ENCODE measurements around the gene KCNK10.

The KCNK10 gene

DNA sequence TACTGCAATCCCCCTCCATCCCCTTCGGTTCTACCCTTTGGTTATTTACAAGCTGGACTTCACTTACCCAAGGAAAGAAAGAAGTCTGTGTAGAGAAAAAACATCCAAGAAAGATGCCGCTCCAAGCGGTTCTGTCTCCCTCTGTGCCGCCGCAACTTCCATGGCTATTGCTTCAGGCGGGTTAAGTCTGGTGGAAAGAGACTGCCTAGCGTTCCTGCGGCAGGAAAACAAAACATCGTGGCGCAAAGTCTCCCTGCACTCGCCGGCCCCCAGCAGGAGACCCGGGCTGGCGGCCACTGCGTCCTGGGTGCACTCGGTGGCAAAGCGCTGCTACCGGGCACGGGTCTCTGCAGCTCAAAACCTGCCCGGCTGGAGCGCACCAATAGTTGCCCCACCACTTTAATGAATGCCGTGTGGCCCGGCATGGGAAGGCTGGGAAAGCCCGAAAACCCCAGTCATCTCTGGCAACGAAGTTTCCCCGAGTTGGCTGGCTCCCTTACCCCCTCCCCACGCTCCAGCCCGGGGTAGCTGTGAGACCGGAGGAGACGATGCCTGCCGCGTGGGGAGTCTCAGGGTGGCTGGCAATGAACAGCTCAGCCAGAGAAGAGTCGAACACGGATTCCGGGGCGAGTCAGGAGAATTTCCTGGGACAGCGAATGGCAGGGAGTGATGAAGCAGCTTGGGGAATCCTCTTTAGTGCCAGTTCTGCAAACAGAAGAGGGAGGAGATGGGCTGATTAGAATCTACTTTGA lies 3.5 kb upstream of the KCNK10 start:
- Mint-ChIP-seq H3K36me3 (no peaks in the 10 kb centered on the region), H3K27ac (no peak overlapping the region), H3K4me3 (no peak overlapping the region), H3K4me1 (peaks cover 6% of the 10 kb centered on the region), H3K27me3 (peaks cover 46% of the 10 kb centered on the region), H3K9me3 (no peaks in the 10 kb centered on the region)
- CTCF ChIA-PET, result no interaction called here
- no peak for DNase-seq

DNA sequence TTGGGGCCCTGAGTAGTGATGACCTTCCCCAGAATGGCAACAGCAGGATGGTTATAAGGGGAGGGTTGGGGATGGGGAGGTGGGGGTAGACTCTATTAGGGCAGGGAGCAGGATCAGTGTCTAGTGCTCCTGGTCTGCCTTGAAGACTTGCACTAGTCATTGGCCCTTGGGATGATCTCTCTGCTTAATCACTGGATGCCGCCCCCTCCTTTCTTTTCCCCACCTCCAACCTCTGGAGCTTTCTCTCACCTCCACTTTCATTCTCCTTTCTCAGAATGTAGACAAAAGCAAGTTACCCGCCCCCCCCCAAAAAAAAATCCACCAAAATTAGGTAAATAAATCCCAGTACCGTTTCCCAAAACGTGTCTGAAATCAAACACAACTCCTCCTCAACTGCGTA lies 2.8 kb upstream of the KCNK10 start:
- Mint-ChIP-seq H3K4me3 (no peak overlapping the region), H3K27ac (no peak overlapping the region), H3K4me1 (peaks cover 6% of the 10 kb centered on the region), H3K27me3 (peaks cover 46% of the 10 kb centered on the region), H3K36me3 (no peaks in the 10 kb centered on the region), H3K9me3 (no peaks in the 10 kb centered on the region)
- no peak for DNase-seq
- CTCF ChIA-PET, result no interaction called here

- CTCF ChIA-PET, result no interaction called here
- no peaks in the 10 kb centered on the region for H3K9me3 Mint-ChIP-seq
- no peaks in the 10 kb centered on the region for H3K36me3 Mint-ChIP-seq
- H3K4me3 Mint-ChIP-seq, result no peak overlapping the region
- H3K27me3 Mint-ChIP-seq, result peaks cover 46% of the 10 kb centered on the region
- H3K4me1 Mint-ChIP-seq, result peaks cover 6% of the 10 kb centered on the region
- DNase-seq, result no peak
- no peak overlapping the region for H3K27ac Mint-ChIP-seq
Observed at GRCh38 chr14:88324930-88325329, 1.9 kb upstream of the KCNK10 start.

- Mint-ChIP-seq H3K4me3 (no peak overlapping the region), H3K27me3 (peaks cover 46% of the 10 kb centered on the region), H3K9me3 (no peaks in the 10 kb centered on the region), H3K36me3 (no peaks in the 10 kb centered on the region), H3K27ac (no peak overlapping the region), H3K4me1 (peaks cover 6% of the 10 kb centered on the region)
- no peak for DNase-seq
- CTCF ChIA-PET, result no interaction called here
Observed at GRCh38 chr14:88324491-88324890, 1.4 kb upstream of the KCNK10 start.

DNA sequence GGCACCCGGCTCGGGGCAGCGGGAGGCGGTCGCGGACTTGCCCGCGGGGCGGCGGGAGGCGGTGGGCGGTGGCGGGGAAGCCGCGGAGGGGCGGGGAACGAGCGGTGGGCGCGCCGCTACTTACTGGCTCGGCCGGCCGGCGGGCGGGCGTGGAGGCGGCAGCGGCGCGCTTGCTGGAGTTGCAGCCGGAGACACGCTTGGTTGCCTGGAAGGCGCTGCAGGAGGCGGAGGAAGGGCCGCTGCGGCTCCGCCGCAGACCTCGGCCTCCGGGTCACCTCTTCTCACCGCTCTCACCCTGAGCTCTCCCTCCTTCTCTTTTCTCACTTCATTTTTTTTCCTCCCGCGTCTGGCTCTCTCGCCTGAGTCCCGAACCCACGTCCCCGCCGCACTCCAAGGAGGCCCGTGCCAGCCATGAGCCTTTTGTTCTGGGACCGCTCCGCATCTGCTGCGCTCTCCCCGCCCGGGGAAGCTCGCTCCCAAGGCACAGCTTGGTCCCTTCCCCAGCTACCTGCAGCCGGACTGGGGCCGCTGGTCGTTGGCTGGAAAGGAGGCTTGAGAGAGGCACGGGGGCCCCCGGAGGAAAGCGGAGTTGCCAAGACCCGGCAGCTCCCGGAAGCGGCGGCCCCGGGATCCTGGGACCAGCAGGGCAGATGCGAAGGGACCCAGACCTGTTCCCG lies 592 bp upstream of the KCNK10 start:
- Mint-ChIP-seq H3K27me3 (peaks cover 46% of the 10 kb centered on the region), H3K36me3 (no peaks in the 10 kb centered on the region), H3K4me3 (peak overlapping the region; percentile 31), H3K4me1 (peaks cover 6% of the 10 kb centered on the region), H3K9me3 (no peaks in the 10 kb centered on the region), H3K27ac (no peak overlapping the region)
- CTCF ChIA-PET, result no interaction called here
- no peak for DNase-seq

DNA sequence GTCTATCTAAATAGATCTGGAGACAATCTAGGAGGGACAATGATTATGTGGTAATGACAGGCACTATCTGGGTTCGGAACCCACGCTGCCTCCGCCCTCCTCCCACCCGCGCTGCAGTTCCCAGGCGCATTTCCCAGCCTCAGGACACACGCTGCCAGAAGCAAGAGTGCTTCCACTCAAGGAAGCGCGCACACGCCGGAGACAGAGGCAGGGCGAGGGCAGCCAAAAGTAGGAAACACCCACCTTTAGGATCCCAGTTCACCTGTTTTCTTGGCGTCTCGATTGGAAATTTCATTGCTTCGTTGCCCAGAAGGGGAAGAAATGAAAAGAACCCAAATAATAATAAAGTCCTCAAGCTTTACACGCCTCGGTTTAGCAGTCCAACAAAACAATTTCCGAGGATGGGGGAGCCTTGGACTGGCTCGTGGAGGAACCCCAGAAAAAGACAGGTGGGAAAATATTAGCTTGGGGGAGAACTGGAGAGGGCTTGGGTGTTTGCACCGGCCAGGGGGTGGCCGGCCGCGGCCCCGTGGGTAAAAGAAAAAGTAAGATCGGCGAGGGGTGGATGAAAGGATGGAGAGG lies 474 bp downstream of the KCNK10 start:
- no peak for DNase-seq
- Mint-ChIP-seq H3K4me1 (peaks cover 6% of the 10 kb centered on the region), H3K27me3 (peaks cover 42% of the 10 kb centered on the region), H3K9me3 (no peaks in the 10 kb centered on the region), H3K27ac (no peak overlapping the region), H3K36me3 (no peaks in the 10 kb centered on the region), H3K4me3 (peak overlapping the region; percentile 37)
- CTCF ChIA-PET, result no interaction called here

- peaks cover 6% of the 10 kb centered on the region for H3K4me1 Mint-ChIP-seq
- H3K36me3 Mint-ChIP-seq, result no peaks in the 10 kb centered on the region
- no peak for DNase-seq
- no peak overlapping the region for H3K4me3 Mint-ChIP-seq
- no peaks in the 10 kb centered on the region for H3K9me3 Mint-ChIP-seq
- CTCF ChIA-PET, result no interaction called here
- peaks cover 35% of the 10 kb centered on the region for H3K27me3 Mint-ChIP-seq
- H3K27ac Mint-ChIP-seq, result no peak overlapping the region
Observed at GRCh38 chr14:88321692-88322503, 1.2 kb downstream of the KCNK10 start.

DNA sequence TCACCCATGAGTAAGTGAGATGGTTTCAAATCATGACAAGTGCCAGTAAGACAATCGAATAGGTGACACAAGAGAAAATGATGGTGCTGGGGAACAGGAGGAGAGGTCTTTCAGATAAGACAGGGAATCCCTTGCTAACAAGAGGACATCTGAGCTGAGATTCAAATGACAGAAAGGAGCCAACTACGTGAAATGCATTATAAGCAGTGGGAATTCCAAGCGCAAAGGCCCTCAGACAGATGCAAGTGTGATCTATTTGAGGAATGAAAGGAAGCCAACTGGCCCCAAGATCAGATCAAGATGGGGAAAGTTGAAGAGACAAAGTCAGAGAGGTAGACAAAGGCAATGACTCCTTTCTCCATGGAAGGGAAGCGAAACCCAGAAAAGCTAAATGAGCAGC lies 4.7 kb downstream of the KCNK10 start:
- CTCF ChIA-PET, result no interaction called here
- DNase-seq, result no peak
- no peak overlapping the region for H3K4me3 Mint-ChIP-seq
- no peak overlapping the region for H3K27ac Mint-ChIP-seq
- peaks cover 3% of the 10 kb centered on the region for H3K4me1 Mint-ChIP-seq
- peaks cover under 1% of the 10 kb centered on the region for H3K27me3 Mint-ChIP-seq
- H3K36me3 Mint-ChIP-seq, result no peaks in the 10 kb centered on the region
- H3K9me3 Mint-ChIP-seq, result no peaks in the 10 kb centered on the region

DNA sequence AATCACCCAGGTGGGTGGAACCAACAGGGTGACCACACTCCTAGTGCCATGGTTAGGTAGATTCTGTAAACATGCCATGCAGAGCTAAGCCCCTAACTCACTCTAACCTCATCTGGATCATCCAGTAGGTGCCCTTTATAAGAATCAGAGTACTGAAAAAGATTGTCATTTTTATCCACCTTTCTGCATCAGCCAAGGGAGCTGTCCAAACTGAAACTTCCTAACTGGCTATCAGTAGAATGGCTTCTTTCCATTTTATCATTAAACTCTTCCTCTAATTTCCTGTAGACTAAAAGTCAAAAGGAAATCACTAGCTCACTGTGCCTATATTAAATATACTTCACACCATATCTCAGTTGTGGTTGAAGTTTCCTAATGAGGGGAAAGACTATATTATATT lies 6.5 kb downstream of the KCNK10 start:
- no peaks in the 10 kb centered on the region for H3K36me3 Mint-ChIP-seq
- H3K4me3 Mint-ChIP-seq, result no peak overlapping the region
- DNase-seq, result no peak
- no peaks in the 10 kb centered on the region for H3K4me1 Mint-ChIP-seq
- CTCF ChIA-PET, result no interaction called here
- no peaks in the 10 kb centered on the region for H3K9me3 Mint-ChIP-seq
- H3K27me3 Mint-ChIP-seq, result no peaks in the 10 kb centered on the region
- no peak overlapping the region for H3K27ac Mint-ChIP-seq

DNA sequence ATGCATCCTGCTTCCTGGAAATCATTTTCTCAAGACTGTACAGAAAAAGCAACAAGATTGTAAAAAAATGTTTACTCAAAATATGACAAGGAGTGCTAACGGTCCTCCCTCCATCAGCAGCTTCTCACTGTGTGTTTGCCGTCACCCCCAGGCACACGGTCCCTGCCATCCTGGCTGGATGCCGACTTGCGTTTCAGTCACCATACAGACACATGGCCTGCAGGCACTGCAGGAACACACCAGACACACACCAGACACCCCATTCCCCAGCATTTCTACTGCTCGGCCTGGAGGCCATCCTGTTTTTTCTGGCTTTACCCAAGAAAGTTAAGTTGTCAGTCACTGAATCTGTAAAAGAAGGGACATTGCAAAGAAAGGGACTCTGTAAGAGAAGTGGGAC lies 10.8 kb downstream of the KCNK10 start:
- no peak for DNase-seq
- H3K9me3 Mint-ChIP-seq, result no peaks in the 10 kb centered on the region
- CTCF ChIA-PET, result no interaction called here
- H3K36me3 Mint-ChIP-seq, result no peaks in the 10 kb centered on the region
- H3K4me1 Mint-ChIP-seq, result no peaks in the 10 kb centered on the region
- no peaks in the 10 kb centered on the region for H3K27me3 Mint-ChIP-seq
- H3K4me3 Mint-ChIP-seq, result no peak overlapping the region
- peak overlapping the region; percentile 63 for H3K27ac Mint-ChIP-seq

DNA sequence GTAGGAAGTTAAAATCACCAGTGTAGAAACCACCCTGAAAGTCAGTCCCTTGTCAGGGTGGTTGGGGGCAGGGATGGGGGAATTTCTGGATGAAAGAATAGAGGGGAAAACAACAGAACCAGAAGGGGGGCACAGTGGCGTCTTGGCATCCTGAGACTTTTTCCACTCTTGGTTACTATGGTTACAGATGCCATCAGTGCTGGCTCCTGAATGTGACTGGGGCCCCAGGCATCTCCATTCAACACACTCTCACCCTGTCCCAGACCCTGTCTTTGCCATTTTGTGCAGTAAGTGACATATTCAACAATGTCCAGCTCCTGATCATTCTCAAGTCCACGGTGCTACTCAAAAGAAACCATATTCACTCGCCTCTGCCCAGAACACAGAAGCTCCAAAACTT lies 11.3 kb downstream of the KCNK10 start:
- Mint-ChIP-seq H3K27me3 (no peaks in the 10 kb centered on the region), H3K36me3 (no peaks in the 10 kb centered on the region), H3K4me3 (no peak overlapping the region), H3K27ac (no peak overlapping the region), H3K9me3 (no peaks in the 10 kb centered on the region), H3K4me1 (no peaks in the 10 kb centered on the region)
- no peak for DNase-seq
- CTCF ChIA-PET, result no interaction called here

DNA sequence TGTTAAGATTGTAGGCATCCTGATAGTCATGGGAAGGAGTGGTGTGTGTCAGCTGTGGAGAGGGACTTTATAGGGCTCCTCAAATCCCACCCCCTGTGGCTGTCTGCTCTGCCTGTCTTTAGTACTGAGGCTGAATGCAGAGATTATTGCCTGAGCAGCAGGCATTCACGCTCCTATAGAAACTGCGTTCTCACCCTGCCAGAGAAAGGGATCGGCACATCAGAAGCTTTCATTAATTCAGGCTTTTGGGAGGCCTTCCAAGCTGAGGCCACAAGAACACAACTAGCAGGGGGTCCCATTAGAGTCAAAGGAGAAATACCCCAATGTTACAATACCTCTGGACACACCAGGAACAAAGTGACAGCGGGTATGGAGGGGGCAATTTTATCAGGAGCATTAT lies 12.6 kb downstream of the KCNK10 start:
- no peaks in the 10 kb centered on the region for H3K4me1 Mint-ChIP-seq
- CTCF ChIA-PET, result no interaction called here
- no peak overlapping the region for H3K27ac Mint-ChIP-seq

GRCh38 chr14:88310021-88310420 lies 13.0 kb downstream of the KCNK10 start:
- no peak overlapping the region for H3K27ac Mint-ChIP-seq
- CTCF ChIA-PET, result no interaction called here
- no peaks in the 10 kb centered on the region for H3K4me1 Mint-ChIP-seq
- DNase-seq, result no peak
- no peak overlapping the region for H3K4me3 Mint-ChIP-seq
- no peaks in the 10 kb centered on the region for H3K9me3 Mint-ChIP-seq
- no peaks in the 10 kb centered on the region for H3K36me3 Mint-ChIP-seq
- H3K27me3 Mint-ChIP-seq, result peaks cover under 1% of the 10 kb centered on the region

More for the DNA sequence above, 12.6 kb downstream of the KCNK10 start:
- H3K27me3 Mint-ChIP-seq, result no peaks in the 10 kb centered on the region
- no peaks in the 10 kb centered on the region for H3K9me3 Mint-ChIP-seq
- H3K36me3 Mint-ChIP-seq, result no peaks in the 10 kb centered on the region
- no peak overlapping the region for H3K4me3 Mint-ChIP-seq
- DNase-seq, result no peak

- no peak overlapping the region for H3K27ac Mint-ChIP-seq
- no peak for DNase-seq
- CTCF ChIA-PET, result no interaction called here
- no peaks in the 10 kb centered on the region for H3K4me1 Mint-ChIP-seq
- H3K4me3 Mint-ChIP-seq, result no peak overlapping the region
- no peaks in the 10 kb centered on the region for H3K9me3 Mint-ChIP-seq
- H3K27me3 Mint-ChIP-seq, result peaks cover 4% of the 10 kb centered on the region
- H3K36me3 Mint-ChIP-seq, result no peaks in the 10 kb centered on the region
Observed at GRCh38 chr14:88305528-88306322, 17.3 kb downstream of the KCNK10 start.

Data from activated naive CD4-positive, alpha-beta T cell treated with anti-CD3 and anti-CD28 coated beads, Interleukin-2, amount 10 ng/mL, durations not matched to agents 7 days and 5 days (primary cell).